Keratinocyte (primary cell): ENCODE data around the gene CHAC2. TPM values are rescaled to one million over a fixed set of nuclear protein-coding genes. Genes with fewer than 3 reads are reported as not detected.

Experiments
- DNase-seq: peaks from one replicate; pipeline ENCODE4 v3.0.0-alpha.2; 2011; ENCODE audit warnings: low read depth, missing footprints, low spot score
- FAIRE-seq: peaks from 2 replicates; lab custom pipeline; 2011; peaks lifted over from hg19 to GRCh38; lab: Jason Lieb, UNC
- H2AFZ ChIP-seq: 2 replicates; pipeline ENCODE4 v1.6.0; 2012; ENCODE audit warnings: low read length, control low read depth, inconsistent platforms; ENCODE audit not compliant: control insufficient read depth
- H3K27ac ChIP-seq: 2 replicates; pipeline ENCODE4 v1.5.1; 2011; ENCODE audit warnings: low read length; ENCODE audit not compliant: control insufficient read depth, insufficient read depth
- H3K27me3 ChIP-seq: 3 replicates; pipeline ENCODE4 v1.6.0; 2011; ENCODE audit warnings: low read length; ENCODE audit not compliant: control insufficient read depth, insufficient read depth; ENCODE audit errors: extremely low read depth
- H3K36me3 ChIP-seq, 2 experiments: 2 replicates in 1 of 2; 3 replicates in 1 of 2; pipeline ENCODE4 v1.5.1; 2011; ENCODE audit warnings: low read length in 2 of 2, mild to moderate bottlenecking in 1 of 2; ENCODE audit not compliant: control insufficient read depth in 2 of 2, insufficient read depth in 2 of 2; ENCODE audit errors: extremely low read depth in 1 of 2
- H3K4me1 ChIP-seq: 3 replicates; pipeline ENCODE4 v1.5.1; 2011; ENCODE audit warnings: low read length; ENCODE audit not compliant: control insufficient read depth, insufficient read depth; ENCODE audit errors: extremely low read depth
- H3K4me2 ChIP-seq: 3 replicates; pipeline ENCODE4 v1.6.0; 2011; ENCODE audit warnings: low read depth, low read length; ENCODE audit not compliant: control insufficient read depth, insufficient read depth; ENCODE audit errors: extremely low read depth
- H3K4me3 ChIP-seq, 3 experiments: fragments of 200-600 bp in 1 of 3; sonication (generic) in 1 of 3; 2 replicates in 2 of 3; 3 replicates in 1 of 3; pipeline ENCODE4 v1.5.1; 2011 to 2016; ENCODE audit warnings: low read length in 3 of 3, mild to moderate bottlenecking in 3 of 3, control low read depth in 2 of 3, inconsistent platforms in 1 of 3, low read depth in 1 of 3, mixed read lengths in 1 of 3, mixed run types in 1 of 3, moderate library complexity in 1 of 3; ENCODE audit not compliant: control insufficient read depth in 2 of 3, insufficient read depth in 2 of 3; ENCODE audit errors: extremely low read depth in 1 of 3
- H3K79me2 ChIP-seq: 2 replicates; pipeline ENCODE4 v1.6.0; 2012; ENCODE audit warnings: low read length; ENCODE audit not compliant: control insufficient read depth, insufficient read depth
- H3K9ac ChIP-seq: 3 replicates; pipeline ENCODE4 v1.6.0; 2011; ENCODE audit warnings: low read length; ENCODE audit not compliant: control insufficient read depth, insufficient read depth; ENCODE audit errors: extremely low read depth
- H3K9me1 ChIP-seq: 3 replicates; pipeline ENCODE4 v1.6.0; 2011; ENCODE audit warnings: low read length; ENCODE audit not compliant: control insufficient read depth, insufficient read depth; ENCODE audit errors: extremely low read depth
- H3K9me3 ChIP-seq: 2 replicates; pipeline ENCODE4 v1.5.1; 2012; ENCODE audit warnings: low read depth, low read length; ENCODE audit not compliant: control insufficient read depth
- H4K20me1 ChIP-seq: 3 replicates; pipeline ENCODE4 v1.6.0; 2011; ENCODE audit warnings: low read length; ENCODE audit not compliant: control insufficient read depth, insufficient read depth; ENCODE audit errors: extremely low read depth
- EZH2 ChIP-seq: IDR thresholded peaks from one replicate; pipeline ENCODE4 v1.6.1; 2012; ENCODE audit warnings: inconsistent platforms, mild to moderate bottlenecking, low read length, moderate library complexity
- dilution Hi-C: fragments of 300-500 bp; cut with MboI; formaldehyde crosslinking; loops from one replicate; pipeline ENCODE4 v1.7.0; 2020; ENCODE audit warnings: low sequenced_read_pairs; ENCODE audit not compliant: extremely low pct_ligation_motif_present
- polyA plus RNA-seq, 5 experiments: library from polyadenylated mRNA; depleted of rRNA in 3 of 5; stranded (reverse) in 3 of 5; stranded (forward) in 1 of 5; unstranded in 1 of 5; fragments of >200 nt; gene quantifications; 1 replicate in 1 of 5; 2 replicates in 3 of 5; 3 replicates in 1 of 5; pipeline versions ENCODE4 v1.2.1 to v1.2.3, GENCODE V29; 2011 to 2012; ENCODE audit warnings: missing spikeins in 2 of 5, low read depth in 1 of 5, low replicate concordance in 1 of 5
- TF ChIP-seq, protein P1 (sequence below), 3 experiments: IDR thresholded peaks in 1 of 3; conservative IDR thresholded peaks in 1 of 3; optimal IDR thresholded peaks in 1 of 3; 2 replicates in 2 of 3; 3 replicates in 1 of 3; pipeline versions ENCODE3 to v1.5.1; 2011; ENCODE audit warnings: low read length in 3 of 3, mild to moderate bottlenecking in 3 of 3, moderate library complexity in 2 of 3, control low read depth in 1 of 3, inconsistent platforms in 1 of 3; ENCODE audit not compliant: insufficient read depth in 2 of 3; ENCODE audit errors: extremely low read depth in 1 of 3

The CHAC2 gene
- polyA plus RNA-seq, 1 donor (not counting 4 experiments of a cell fraction or from before 2014, with no cell fraction given) = 10.9 TPM

DNA sequence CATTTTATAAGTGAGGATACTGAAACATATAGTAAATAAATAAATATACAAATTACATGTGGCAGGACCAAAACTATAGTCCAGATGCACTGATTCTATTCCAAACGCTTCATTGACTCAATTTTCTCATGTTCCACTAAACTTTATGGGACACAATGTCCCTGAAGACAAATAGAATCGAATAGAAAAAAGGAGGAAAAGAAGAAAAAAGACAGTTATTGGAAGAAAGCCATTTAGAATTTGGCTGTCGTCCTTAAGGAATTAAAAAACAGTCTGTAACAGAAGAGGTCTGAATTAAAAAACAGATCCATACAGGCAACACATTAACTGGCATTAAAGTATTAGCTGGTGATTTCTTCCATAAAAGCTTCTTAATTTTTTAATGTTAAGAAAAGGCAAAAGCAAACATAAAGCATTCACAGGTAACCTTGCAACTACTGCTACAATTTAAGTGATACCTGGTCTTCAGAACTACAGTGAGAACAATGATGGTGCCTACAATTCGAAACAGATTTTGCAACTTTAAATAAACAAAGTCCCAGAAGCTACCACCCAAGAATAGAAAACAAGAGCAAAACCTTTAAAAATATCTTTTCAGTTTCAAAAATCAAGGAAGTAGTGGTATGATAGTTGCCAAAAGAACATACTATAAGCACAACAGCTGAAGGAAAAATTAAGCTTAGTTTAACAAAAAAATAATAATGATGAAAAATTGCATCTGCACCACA is 17.4 kb upstream of the CHAC2 start:
- FAIRE-seq = no peak
- Histone ChIP-seq H3K36me3 (no peaks in the 10 kb centered on the region), H3K4me2 (no peak overlapping the region), H3K4me3 (no peak overlapping the region), H3K9me3 (no peaks in the 10 kb centered on the region), H2AFZ (no peak overlapping the region), H3K27me3 (no peaks in the 10 kb centered on the region), H3K9me1 (no peaks in the 10 kb centered on the region), H3K79me2 (no peaks in the 10 kb centered on the region), H3K9ac (no peak overlapping the region), H3K27ac (no peak overlapping the region), H4K20me1 (no peaks in the 10 kb centered on the region), H3K4me1 (peaks cover 26% of the 10 kb centered on the region)
- no peak for DNase-seq
- dilution Hi-C loops = no loop called here
- no peak for TF ChIP-seq EZH2
- TF ChIP-seq, protein P1, sequence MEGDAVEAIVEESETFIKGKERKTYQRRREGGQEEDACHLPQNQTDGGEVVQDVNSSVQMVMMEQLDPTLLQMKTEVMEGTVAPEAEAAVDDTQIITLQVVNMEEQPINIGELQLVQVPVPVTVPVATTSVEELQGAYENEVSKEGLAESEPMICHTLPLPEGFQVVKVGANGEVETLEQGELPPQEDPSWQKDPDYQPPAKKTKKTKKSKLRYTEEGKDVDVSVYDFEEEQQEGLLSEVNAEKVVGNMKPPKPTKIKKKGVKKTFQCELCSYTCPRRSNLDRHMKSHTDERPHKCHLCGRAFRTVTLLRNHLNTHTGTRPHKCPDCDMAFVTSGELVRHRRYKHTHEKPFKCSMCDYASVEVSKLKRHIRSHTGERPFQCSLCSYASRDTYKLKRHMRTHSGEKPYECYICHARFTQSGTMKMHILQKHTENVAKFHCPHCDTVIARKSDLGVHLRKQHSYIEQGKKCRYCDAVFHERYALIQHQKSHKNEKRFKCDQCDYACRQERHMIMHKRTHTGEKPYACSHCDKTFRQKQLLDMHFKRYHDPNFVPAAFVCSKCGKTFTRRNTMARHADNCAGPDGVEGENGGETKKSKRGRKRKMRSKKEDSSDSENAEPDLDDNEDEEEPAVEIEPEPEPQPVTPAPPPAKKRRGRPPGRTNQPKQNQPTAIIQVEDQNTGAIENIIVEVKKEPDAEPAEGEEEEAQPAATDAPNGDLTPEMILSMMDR (optimal IDR thresholded peaks at IDR 0.05 in 1 of 3, IDR thresholded peaks at IDR 0.05 in 1 of 3, conservative IDR thresholded peaks at IDR 0.05 in 1 of 3; ENCODE audit: extremely low read depth in 1 of 3, insufficient read depth in 2 of 3, low read length in 3 of 3) = no peak

DNA sequence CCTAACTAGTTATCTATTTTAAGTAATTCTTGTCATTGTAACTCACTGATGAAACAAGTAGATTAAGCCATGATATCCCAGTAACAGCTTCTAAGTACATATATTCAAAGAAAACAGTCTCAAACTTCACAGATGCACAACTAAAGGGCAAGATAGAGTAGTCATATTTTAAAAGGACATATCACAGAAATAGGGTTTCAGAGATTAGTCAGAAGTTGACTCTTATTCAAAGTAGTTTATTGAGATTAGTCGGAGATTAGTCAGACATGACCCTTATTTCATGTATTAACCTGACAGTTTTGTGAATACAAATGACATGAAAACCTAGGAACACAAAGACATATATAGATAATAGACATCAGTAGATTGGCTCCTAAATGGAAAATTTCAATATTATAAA is 15.9 kb upstream of the CHAC2 start:
- Histone ChIP-seq H3K9me1 (no peaks in the 10 kb centered on the region), H3K27ac (peak overlapping the region; percentile 63), H3K4me1 (peaks cover 26% of the 10 kb centered on the region), H3K9me3 (no peaks in the 10 kb centered on the region), H4K20me1 (no peaks in the 10 kb centered on the region), H3K4me3 (peak overlapping the region in 2 of 3 experiments; percentile 7 to 29), H3K4me2 (peak overlapping the region; percentile 71), H3K36me3 (no peaks in the 10 kb centered on the region), H3K79me2 (no peaks in the 10 kb centered on the region), H3K9ac (peak overlapping the region; percentile 26), H3K27me3 (no peaks in the 10 kb centered on the region), H2AFZ (no peak overlapping the region)
- TF ChIP-seq, protein P1 (optimal IDR thresholded peaks at IDR 0.05 in 1 of 3, IDR thresholded peaks at IDR 0.05 in 1 of 3, conservative IDR thresholded peaks at IDR 0.05 in 1 of 3; ENCODE audit: extremely low read depth in 1 of 3, insufficient read depth in 2 of 3, low read length in 3 of 3) = no peak
- no peak for TF ChIP-seq EZH2
- DNase-seq (no peak), FAIRE-seq (no peak)
- dilution Hi-C loops = no loop called here
